HG02623 (cell line): Measurements from ENCODE around the gene RBCK1.
"Not testable (repeated sequence)": the region's sequence is repeated elsewhere in the genome, so short reads cannot be mapped to it uniquely, and the experiment has no call there.

ENCODE experiments used
- ATAC-seq: cut with Tn5 transposase; IDR thresholded peaks from one replicate; pipeline ENCODE4 v1.9.1; 2021; ENCODE audit warnings: moderate library complexity; ENCODE audit not compliant: unreplicated experiment

RBCK1 gene

GRCh38 chr20:407953-408842, at the start of gene RBCK1:
RBCK1 (plus strand) TSS chr20:408299; CDS start chr20:408758, 459 bp downstream.
- ATAC-seq = peak; percentile 73

- ATAC-seq = no peak
These were observed 49.1 kb upstream of the RBCK1 start for GRCh38 chr20:358891-359555.

GRCh38 chr20:361561-361960, 46.5 kb upstream of the RBCK1 start:
- no peak for ATAC-seq

GRCh38 chr20:362271-363254, 45.5 kb upstream of the RBCK1 start:
- no peak for ATAC-seq

- ATAC-seq = no peak
These were observed 44.6 kb upstream of the RBCK1 start for GRCh38 chr20:363319-364078.

- no peak for ATAC-seq
These were observed 42.9 kb upstream of the RBCK1 start for GRCh38 chr20:364905-365794.

GRCh38 chr20:366041-366718, 41.9 kb upstream of the RBCK1 start:
- ATAC-seq = no peak

- ATAC-seq = no peak
These were observed 41.2 kb upstream of the RBCK1 start for GRCh38 chr20:366719-367485.

GRCh38 chr20:367486-367887, 40.6 kb upstream of the RBCK1 start:
- no peak for ATAC-seq

GRCh38 chr20:368915-369314, 39.2 kb upstream of the RBCK1 start:
- ATAC-seq = no peak

- ATAC-seq = no peak
These were observed 37.9 kb upstream of the RBCK1 start for GRCh38 chr20:370151-370600.

- no peak for ATAC-seq
These were observed 36.9 kb upstream of the RBCK1 start for GRCh38 chr20:370977-371754.

- ATAC-seq = no peak
These were observed 36.1 kb upstream of the RBCK1 start for GRCh38 chr20:371755-372542.

- not testable (repeated sequence) for ATAC-seq
These were observed 35.5 kb upstream of the RBCK1 start for GRCh38 chr20:372543-373082.

- ATAC-seq = no peak
These were observed 34.8 kb upstream of the RBCK1 start for GRCh38 chr20:373171-373890.
